Adrenal gland (tissue), 12 donors: ENCODE measurements around the gene TMEM145. TPM values are rescaled to one million over a fixed set of nuclear protein-coding genes. Genes with fewer than 3 reads are reported as not detected.

Experiments
- DNase-seq, 7 donors: peaks; one replicate each; pipeline ENCODE4 v3.0.0-alpha.2; 2019 to 2020
- H3K27ac ChIP-seq, 5 donors: fragments of 200-600 bp; sonication (generic) in 4 of 5; 1 replicate in 3 of 5; 2 replicates in 2 of 5; pipeline versions ENCODE4 v1.5.1 to v1.8.0; 2016 to 2020; ENCODE audit warnings: mild to moderate bottlenecking in 1 of 5
- H3K27me3 ChIP-seq: fragments of 200-600 bp; 2 replicates; pipeline ENCODE4 v1.8.0; 2021
- H3K36me3 ChIP-seq, 2 donors: fragments of 200-600 bp; replicated peaks in 1 of 2; 1 replicate in 1 of 2; 2 replicates in 1 of 2; pipeline versions ENCODE4 v1.5.1 to v1.8.0; 2018 to 2022
- H3K4me1 ChIP-seq, 2 donors: fragments of 200-600 bp; replicated peaks in 1 of 2; 1 replicate in 1 of 2; 2 replicates in 1 of 2; pipeline versions ENCODE4 v1.5.1 to v1.8.0; 2018 to 2021
- H3K4me3 ChIP-seq, 4 donors: fragments of 200-600 bp; sonication (generic) in 3 of 4; one replicate each; pipeline ENCODE4 v1.5.1; 2016 to 2018
- H3K9me3 ChIP-seq, 3 donors: fragments of 200-600 bp; sonication (generic) in 1 of 3; replicated peaks in 1 of 3; 1 replicate in 2 of 3; 2 replicates in 1 of 3; pipeline versions ENCODE4 v1.5.1 to v1.8.0; 2016 to 2021
- POLR2A ChIP-seq, 2 donors: fragments of 450-650 bp; IDR thresholded peaks; one replicate each; pipeline ENCODE4 v1.6.1; 2017; ENCODE audit warnings: antibody characterized with exemption in 2 of 2, mild to moderate bottlenecking in 2 of 2, moderate library complexity in 1 of 2
- WGBS, 4 donors: extraction: QIAGEN DNeasy Blood & Tissue Kit in 2 of 4; methylation state at CpG; one replicate each; pipeline versions ENCODE4 v1.1.5 to v1.1.7; 2013 to 2017; 5-methylcytosine and 5-hydroxymethylcytosine counted together
- intact Hi-C, 2 donors: fragments of 100-400 bp; cut with DNase I; formaldehyde crosslinking; loops; one replicate each; pipeline versions ENCODE4 v1.14.1 to v1.15.0; 2022 to 2023
- polyA plus RNA-seq, 3 donors: library from polyadenylated mRNA; stranded (reverse); fragments of 200-250 nt in 2 of 3; fragments of 350-450 nt in 1 of 3; fragmentation: Illumina TruSeq in 1 of 3; extraction: RNeasy Lipid Tissue Mini Kit (QIAGEN cat#74804) in 1 of 3; gene quantifications; one replicate each; pipeline ENCODE4 v1.2.3, GENCODE V29; 2013 to 2014
- total RNA-seq, 9 donors: library from RNA; depleted of rRNA in 4 of 9; stranded (reverse); fragments of >200 nt in 4 of 9; fragments of 120-200 nt in 1 of 9; fragmentation: NEBNext Ultra II Directional in 1 of 9; extraction: Animal tissue kit (Norgen Biotek cat#: 25700) in 1 of 9; gene quantifications; one replicate each; pipeline versions ENCODE4 v1.1.0 to v1.2.4, GENCODE V29; 2013 to 2023
- TF ChIP-seq, protein P1 (sequence below), 6 experiments: fragments of 450-650 bp in 4 of 6; fragments of 200-600 bp in 2 of 6; sonication (generic) in 1 of 6; IDR thresholded peaks; 1 replicate in 5 of 6; 2 replicates in 1 of 6; pipeline versions ENCODE4 v1.5.1 to v1.8.0; 2016 to 2021; ENCODE audit warnings: antibody characterized with exemption in 6 of 6, mild to moderate bottlenecking in 2 of 6, moderate library complexity in 1 of 6
- donor health status: healthy with polysubstance abuse.
- donor health status: Bipolar disorder and iron deficiency.
- donor health status: DM: yes; HTN: yes; CAD: no.
- donor health status: DM: no; HTN: no; CAD: no.
- donor health status: DM: no; HTN: no; CAD: no.
- donor health status: DM: yes; HTN: yes; CAD: no.

TMEM145 gene
- total and polyA plus RNA-seq, 12 donors = 0.94 to 31.7 (median 4.5) TPM; not detected in 3

DNA sequence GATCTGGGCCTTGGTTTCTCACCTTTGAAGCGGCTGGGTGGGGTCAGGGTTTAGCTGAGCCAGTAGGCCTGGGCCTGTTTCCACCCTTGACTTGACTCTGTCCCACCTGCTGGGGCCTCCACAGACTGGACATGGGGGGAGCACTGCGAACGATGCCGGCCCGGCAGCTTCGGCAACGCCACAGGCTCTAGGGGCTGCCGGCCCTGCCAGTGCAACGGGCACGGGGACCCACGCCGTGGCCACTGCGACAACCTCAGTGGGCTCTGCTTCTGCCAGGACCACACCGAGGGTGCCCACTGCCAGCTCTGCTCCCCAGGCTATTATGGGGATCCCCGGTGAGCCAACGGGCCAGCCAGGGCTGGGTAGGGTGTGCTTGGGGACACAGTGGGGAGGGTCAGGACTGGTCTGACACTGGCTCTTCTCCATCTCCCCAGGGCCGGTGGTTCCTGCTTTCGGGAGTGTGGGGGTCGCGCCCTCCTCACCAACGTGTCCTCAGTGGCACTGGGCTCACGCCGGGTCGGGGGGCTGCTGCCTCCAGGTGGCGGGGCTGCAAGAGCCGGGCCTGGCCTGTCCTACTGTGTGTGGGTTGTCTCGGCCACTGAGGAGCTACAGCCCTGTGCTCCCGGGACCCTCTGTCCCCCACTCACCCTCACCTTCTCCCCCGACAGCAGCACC is 40.4 kb downstream of the TMEM145 start:
- H3K4me1 ChIP-seq = no peaks in the 10 kb centered on the region
- H3K27ac ChIP-seq = no peak overlapping the region
- H3K4me3 ChIP-seq = no peak overlapping the region
- H3K9me3 ChIP-seq = no peaks in the 10 kb centered on the region
- no peak for DNase-seq
- H3K27me3 ChIP-seq = no peaks in the 10 kb centered on the region
- no peak for TF ChIP-seq POLR2A (IDR thresholded peaks at IDR 0.05)
- TF ChIP-seq, protein P1, sequence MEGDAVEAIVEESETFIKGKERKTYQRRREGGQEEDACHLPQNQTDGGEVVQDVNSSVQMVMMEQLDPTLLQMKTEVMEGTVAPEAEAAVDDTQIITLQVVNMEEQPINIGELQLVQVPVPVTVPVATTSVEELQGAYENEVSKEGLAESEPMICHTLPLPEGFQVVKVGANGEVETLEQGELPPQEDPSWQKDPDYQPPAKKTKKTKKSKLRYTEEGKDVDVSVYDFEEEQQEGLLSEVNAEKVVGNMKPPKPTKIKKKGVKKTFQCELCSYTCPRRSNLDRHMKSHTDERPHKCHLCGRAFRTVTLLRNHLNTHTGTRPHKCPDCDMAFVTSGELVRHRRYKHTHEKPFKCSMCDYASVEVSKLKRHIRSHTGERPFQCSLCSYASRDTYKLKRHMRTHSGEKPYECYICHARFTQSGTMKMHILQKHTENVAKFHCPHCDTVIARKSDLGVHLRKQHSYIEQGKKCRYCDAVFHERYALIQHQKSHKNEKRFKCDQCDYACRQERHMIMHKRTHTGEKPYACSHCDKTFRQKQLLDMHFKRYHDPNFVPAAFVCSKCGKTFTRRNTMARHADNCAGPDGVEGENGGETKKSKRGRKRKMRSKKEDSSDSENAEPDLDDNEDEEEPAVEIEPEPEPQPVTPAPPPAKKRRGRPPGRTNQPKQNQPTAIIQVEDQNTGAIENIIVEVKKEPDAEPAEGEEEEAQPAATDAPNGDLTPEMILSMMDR (IDR thresholded peaks at IDR 0.05) = no peak
- WGBS, 4 donors = 93 to 95% (median 95%) methylated on average over 2 to 29 of the region's 29 CpGs
- peaks cover 0 to 42% of the 10 kb centered on the region in 2 donors for H3K36me3 ChIP-seq
- intact Hi-C loops = no loop called here

- WGBS, 4 donors = 83 to 97% (median 95%) methylated on average over 1 to 12 of the region's 12 CpGs
- Histone ChIP-seq H3K9me3 (no peaks in the 10 kb centered on the region), H3K27ac (no peak overlapping the region), H3K4me3 (no peak overlapping the region), H3K36me3 (peaks cover 0 to 42% of the 10 kb centered on the region in 2 donors), H3K27me3 (no peaks in the 10 kb centered on the region), H3K4me1 (no peaks in the 10 kb centered on the region)
- no peak for DNase-seq
- intact Hi-C loops = no loop called here
- TF ChIP-seq, protein P1 (IDR thresholded peaks at IDR 0.05) = no peak
- no peak for TF ChIP-seq POLR2A (IDR thresholded peaks at IDR 0.05)
These were observed 42.8 kb downstream of the TMEM145 start for GRCh38 chr19:42355896-42356295.

DNA sequence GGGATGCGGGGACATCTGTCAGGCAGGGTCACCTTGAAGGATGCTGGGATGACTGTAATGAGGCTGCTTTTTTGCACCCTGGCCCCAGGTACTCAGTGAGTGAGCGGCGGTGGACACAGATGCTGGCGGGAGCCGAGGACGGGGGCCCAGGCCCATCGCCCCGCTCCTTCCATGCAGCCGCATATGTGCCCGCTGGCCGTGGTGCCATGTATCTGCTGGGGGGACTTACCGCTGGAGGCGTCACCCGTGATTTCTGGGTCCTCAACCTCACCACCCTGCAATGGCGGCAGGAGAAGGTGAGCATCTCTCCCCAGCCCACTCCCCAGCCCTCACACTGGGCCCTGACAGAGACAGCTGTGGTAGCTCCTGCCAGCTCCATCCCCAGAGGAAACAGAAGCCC is 43.6 kb downstream of the TMEM145 start:
- DNase-seq = no peak
- intact Hi-C loops = no loop called here
- no peak for TF ChIP-seq POLR2A (IDR thresholded peaks at IDR 0.05)
- TF ChIP-seq, protein P1 (IDR thresholded peaks at IDR 0.05) = no peak
- Histone ChIP-seq H3K27ac (no peak overlapping the region), H3K9me3 (no peaks in the 10 kb centered on the region), H3K4me1 (no peaks in the 10 kb centered on the region), H3K36me3 (peaks cover 0 to 37% of the 10 kb centered on the region in 2 donors), H3K4me3 (no peak overlapping the region), H3K27me3 (no peaks in the 10 kb centered on the region)
- 94 to 98% (median 96%) methylated on average over 12 to 15 of the region's 15 CpGs for WGBS, 4 donors

- peaks cover 0 to 33% of the 10 kb centered on the region in 2 donors for H3K36me3 ChIP-seq
- intact Hi-C loops = no loop called here
- no peak overlapping the region for H3K4me3 ChIP-seq
- no peaks in the 10 kb centered on the region for H3K27me3 ChIP-seq
- DNase-seq = no peak
- 82 to 94% (median 91%) methylated on average over 8 to 12 of the region's 12 CpGs for WGBS, 4 donors
- TF ChIP-seq, protein P1 (IDR thresholded peaks at IDR 0.05) = no peak
- no peak for TF ChIP-seq POLR2A (IDR thresholded peaks at IDR 0.05)
- no peak overlapping the region for H3K27ac ChIP-seq
- H3K4me1 ChIP-seq = no peaks in the 10 kb centered on the region
- no peaks in the 10 kb centered on the region for H3K9me3 ChIP-seq
These were observed 44.2 kb downstream of the TMEM145 start for GRCh38 chr19:42357290-42357689.
